Glomerular endothelial cell (primary cell): ENCODE measurements around the gene TMEM229A. TPM values are rescaled to one million over a fixed set of nuclear protein-coding genes. Genes with fewer than 3 reads are reported as not detected.
"Not testable (repeated sequence)": the region's sequence is repeated elsewhere in the genome, so short reads cannot be mapped to it uniquely, and the experiment has no call there.

Experiments
- DNase-seq: peaks from one replicate; pipeline ENCODE4 v3.0.0-alpha.2; 2011; ENCODE audit warnings: low read depth, low spot score; ENCODE audit errors: extremely low read depth
- total RNA-seq: library from RNA; depleted of rRNA; stranded (reverse); fragments of >200 nt; gene quantifications from 2 replicates; pipeline ENCODE4 v1.2.3, GENCODE V29; 2015

The TMEM229A gene
- total RNA-seq, 1 donor from 2014 or later, result not detected

GRCh38 chr7:124033095-124033806 lies 384 bp upstream of the TMEM229A start:
- DNase-seq, result no peak

DNA sequence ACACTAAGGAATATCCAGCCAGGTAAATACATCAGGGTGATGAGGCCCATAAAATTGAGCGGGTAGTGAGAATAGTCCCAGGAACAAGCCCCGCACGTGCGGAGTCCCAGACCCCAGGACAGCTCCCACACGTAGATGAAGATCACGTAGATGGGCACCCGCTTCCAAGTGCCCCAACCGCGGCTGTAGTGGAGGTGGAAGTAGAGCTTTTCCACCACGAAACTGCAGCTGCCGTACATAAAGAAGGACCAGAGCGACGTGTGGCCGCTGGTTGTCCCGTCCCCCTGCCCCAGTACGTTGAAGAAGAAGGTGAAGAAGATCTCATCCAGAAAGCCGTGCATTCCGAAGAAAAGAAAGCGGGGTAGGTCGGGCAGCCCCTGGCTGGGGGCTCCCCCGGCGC lies 948 bp downstream of the TMEM229A start:
- DNase-seq, result no peak

DNA sequence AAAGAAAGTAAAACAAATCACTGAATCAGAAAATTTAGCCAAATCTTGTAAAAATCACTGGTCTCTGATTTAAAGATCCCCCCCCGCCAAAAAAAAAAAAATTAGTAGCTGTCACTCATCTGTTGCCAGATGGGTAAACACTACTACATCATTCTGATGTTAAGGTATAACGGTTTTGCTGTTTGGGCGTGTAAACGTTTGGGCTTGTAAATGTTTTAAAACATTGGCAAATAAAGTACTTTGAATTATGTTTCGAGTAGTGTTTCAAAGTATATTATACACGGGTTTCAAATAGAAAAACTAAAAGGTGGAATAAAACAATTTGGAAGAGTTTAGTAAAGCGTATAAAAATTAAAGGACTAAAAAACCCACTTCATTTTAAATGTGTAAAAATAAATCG lies 1.5 kb downstream of the TMEM229A start:
- no peak for DNase-seq

DNA sequence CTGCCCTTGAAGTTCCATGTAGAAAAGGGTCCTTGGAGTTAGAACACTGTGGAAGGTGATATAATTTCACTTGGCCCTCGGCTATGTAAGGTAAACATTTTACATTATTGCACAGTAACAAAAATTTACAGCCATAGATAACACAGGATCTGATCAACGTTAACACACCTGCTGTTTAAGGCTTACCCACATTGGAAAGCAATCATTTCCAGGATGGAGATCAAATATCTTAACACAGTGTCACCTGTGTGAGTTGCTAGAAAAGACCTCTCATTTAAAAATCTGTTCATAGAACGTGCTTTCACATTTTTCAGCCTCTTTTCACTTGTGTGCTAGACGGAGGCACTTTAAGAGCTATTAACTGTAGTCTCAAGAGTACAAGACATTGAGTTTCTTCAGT lies 1.9 kb downstream of the TMEM229A start:
- no peak for DNase-seq

DNA sequence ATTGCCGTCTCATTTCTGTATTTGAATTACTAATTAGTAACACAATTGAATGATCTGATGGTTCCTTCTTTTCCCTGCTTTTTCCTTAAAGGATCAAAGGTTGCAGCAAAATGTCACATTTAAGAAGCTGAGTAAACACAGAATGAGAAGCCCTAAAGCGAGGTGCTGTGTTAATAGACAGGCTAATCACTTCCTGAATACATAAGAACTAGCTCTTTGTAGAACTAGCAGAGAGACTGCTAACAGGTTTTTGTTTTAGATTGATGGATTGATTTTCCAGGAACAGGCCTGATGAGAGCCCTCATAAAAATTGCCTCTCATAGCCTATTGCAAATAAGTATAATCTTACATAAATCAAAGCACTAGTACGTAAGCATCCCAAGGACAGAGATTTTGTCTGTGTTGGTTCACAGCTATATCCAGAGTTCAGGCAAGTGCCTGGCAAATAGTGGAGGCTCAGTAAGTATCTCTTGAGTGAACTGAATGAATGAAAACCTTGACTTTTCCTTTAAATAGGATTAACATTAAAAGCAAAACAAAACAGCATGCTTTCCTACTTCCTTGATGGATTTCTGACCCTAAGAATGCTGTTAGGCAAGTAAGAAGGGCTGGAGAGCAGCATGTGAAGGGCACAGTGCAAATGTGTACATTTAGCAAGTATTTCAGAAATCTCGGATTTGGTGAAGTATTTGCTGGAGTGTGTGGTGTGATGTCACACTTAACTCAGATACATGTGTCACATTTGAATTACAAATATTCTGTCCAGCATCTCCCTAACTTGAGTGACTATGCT lies 3.3 kb downstream of the TMEM229A start:
- no peak for DNase-seq

- DNase-seq, result no peak
Measured at GRCh38 chr7:124027236-124027635, 5.6 kb downstream of the TMEM229A start.

GRCh38 chr7:124024329-124024728 lies 8.5 kb downstream of the TMEM229A start:
- DNase-seq, result not testable (repeated sequence)

DNA sequence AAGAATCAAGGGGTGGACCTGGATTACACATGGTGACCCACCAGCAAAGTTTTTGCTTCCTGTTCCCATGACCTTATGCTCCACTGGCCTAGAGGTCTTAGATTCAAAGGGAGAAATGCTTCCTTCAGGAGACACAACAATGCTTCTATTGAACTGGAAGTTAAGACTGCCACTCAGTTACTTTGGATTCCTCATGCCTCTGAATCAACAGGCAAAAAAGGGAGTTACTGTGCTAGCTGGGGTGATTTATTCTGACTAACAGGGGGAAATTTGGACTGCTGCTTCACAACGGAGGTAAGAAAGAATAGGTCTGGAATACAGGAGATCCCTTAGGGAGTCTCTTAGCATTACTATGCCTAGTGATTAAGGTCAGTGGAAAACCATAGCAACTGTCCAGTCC lies 10.3 kb downstream of the TMEM229A start:
- no peak for DNase-seq

DNA sequence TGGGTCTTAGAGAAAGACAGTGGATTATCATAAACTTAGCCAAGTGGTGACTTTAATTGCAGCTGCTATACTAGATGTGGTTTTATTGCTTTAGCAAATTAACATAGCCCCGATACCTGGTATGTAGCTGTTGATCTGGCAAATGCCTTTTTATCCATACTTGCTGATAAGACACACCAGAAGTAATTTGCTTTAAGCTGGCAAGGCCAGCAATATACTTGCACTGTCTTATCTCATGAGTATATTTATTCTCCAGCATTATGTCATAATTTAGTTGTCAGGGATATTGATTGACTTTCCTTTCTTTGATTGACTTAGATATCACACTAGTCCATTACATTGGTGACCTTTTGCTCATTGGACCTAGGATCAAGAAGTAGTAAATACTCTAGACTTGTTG lies 12.8 kb downstream of the TMEM229A start:
- DNase-seq, result no peak

- DNase-seq, result no peak
Measured at GRCh38 chr7:124013306-124013705, 19.6 kb downstream of the TMEM229A start.

DNA sequence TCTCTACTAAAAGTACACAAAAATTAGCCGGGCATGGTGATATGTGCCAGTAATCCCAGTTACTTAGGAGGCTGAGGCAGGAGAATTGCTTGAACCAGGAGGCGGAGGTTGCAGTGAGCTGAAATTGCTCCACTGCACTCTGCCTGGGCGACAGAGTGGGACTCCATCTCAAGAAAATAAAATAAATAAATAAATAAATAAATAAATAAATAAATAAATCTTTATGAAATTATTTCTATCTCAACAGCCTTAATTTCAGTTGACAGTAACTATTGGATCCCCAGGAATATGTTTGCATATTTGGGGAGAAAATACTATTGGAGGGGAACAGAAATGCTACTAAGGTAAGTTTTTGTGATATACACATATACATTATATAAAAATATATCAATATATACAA lies 20.0 kb downstream of the TMEM229A start:
- DNase-seq, result no peak

DNA sequence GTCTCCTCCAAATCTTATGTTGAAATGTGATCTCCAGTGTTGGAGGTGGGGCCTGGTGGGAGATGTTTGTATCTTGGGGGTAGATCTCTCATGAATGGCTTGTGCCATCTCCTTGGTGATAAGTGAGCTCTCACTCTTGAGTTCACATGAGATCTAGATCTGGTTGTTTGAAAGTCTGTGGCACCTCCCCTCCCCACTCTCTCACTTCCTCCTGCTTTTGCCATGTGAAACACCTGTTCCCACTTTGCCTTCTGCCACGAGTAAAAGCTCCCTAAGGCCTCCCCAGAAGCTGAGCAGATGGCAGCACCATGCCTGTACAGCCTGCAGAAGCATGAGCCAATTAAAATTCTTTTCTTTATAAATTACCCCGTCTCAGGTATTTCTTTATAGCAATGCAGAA lies 23.5 kb downstream of the TMEM229A start:
- DNase-seq, result no peak

GRCh38 chr7:124008296-124008695 lies 24.6 kb downstream of the TMEM229A start:
- DNase-seq, result not testable (repeated sequence)

DNA sequence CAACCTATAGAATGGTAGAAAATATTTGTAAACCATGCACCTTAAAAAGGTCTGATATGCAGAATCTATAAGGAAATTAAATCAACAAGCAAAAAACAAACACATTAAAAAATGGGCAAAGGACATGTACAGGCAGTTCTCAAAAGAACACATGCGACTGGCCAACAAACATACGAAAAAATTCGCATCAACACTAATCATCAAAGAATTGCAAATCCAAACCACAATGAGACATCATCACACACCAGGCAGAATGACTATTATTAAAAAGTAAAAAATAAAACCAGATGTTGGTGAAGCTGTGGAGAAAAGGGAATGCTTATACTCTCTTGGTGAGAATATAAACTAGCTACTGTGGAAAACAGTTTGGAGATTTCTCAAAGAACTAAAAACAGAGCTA lies 33.2 kb downstream of the TMEM229A start:
- DNase-seq, result no peak

DNA sequence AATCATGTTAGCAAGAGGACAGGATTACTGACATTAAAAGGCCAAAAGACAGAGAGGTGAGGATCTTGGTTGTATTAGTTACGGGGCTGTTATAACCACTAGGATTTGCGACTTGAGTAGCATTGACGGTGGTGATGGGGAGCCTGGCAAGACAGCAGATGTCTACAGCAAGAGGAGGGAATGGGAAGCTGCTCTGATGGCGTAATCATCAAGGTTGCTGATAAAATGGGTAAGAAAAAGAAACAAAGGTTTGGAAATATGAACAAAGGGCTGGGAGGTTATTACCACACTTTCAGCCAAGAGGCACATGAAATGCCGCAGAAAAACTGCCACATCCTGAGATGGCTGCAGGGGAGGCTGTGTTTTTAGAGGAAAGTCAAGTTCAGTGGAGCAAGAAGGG lies 33.9 kb downstream of the TMEM229A start:
- DNase-seq, result no peak

DNA sequence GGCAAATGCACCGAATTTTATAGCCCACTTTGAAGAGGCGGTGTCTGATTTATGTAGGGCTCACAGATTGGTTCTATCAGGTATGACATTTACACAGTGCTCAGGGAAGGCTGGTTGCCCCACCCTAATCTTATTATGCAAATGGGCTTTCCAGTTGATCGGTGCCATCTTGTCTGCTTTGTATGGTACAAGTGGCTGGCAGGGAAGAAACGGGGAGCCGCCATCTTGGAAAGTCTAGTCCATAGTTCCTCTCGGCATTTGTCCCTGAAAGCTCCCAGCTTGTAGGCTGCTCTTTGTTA lies 36.6 kb downstream of the TMEM229A start:
- DNase-seq, result no peak

- no peak for DNase-seq
Measured at GRCh38 chr7:123995617-123996326, 37.1 kb downstream of the TMEM229A start.

- DNase-seq, result no peak
Measured at GRCh38 chr7:123994449-123994848, 38.4 kb downstream of the TMEM229A start.

GRCh38 chr7:123993996-123994395 lies 38.9 kb downstream of the TMEM229A start:
- no peak for DNase-seq

DNA sequence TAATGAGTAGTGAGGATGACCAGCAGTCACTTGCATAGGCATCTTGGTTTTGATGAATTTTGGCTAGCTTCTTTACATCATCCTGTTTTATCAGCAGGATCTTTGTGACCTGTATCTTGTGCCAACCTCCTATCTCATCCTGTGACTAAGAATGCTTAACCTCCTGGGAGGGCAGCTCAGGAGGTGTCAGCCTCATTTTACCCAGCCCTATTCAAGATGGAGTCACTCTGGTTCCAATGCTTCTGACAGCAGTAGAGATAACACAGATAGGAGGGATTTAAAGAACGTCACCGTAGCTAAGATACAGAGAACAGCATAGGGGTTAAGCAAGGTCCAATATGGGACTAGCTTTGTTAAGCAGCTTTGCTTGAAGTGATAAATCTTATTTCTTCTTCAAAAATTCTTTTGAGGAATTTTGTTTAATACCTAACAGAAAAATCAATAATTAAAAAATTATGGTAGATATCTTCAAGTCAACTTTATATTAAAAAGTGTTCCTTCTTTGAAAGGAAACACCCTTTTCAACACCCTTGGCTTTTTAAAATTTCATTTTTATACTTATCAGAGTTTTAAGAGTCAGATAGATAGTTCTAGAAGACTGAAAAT lies 39.9 kb downstream of the TMEM229A start:
- no peak for DNase-seq

GRCh38 chr7:123987445-123987844 lies 45.4 kb downstream of the TMEM229A start:
- DNase-seq, result no peak
